Eye (tissue), 1 donor: ENCODE results near the gene SOX2.

Experiments
- DNase-seq: peaks from one replicate; pipeline ENCODE4 v3.0.0-alpha.2; 2015

Gene SOX2

DNA sequence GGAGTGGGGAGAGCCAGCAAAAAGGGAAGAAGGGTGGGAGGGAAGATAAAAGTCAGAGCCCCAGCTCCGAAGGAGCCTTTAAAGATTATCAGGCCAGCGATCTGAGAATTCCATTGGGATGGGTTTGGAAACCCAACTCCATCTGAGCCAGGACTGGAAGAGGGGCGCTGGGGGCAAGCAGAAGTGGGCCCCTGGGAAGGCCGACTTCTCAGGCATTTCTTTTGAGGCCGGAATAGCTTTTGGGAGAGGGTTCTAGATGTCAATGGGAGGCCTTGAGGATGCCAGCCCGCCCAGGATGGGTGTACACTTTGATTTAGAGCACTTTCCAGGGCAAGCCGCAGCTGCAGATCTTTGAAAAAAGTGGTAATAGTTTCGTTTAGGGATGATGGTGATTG, 6.6 kb upstream of the SOX2 start:
- no peak for DNase-seq

DNA sequence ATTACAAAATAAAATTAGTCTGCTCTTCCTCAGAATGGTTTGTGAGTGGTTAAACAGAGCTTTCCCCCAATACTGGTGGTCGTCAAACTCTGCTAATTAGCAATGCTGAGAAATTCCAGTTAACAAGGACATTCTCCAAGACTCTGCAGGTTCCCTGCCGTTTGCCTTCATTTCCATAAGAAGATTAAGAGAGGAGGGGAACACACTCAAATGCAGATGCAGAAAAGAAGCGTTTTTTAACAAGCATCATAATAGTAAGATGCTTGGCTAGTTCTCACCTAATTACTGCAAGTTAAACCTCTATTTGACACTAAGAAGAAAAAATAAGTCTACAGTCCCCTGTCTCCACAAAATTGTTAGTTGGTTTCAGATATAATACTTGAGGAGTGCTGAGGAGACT, 3.7 kb upstream of the SOX2 start:
- DNase-seq, result peak; percentile 48

DNA sequence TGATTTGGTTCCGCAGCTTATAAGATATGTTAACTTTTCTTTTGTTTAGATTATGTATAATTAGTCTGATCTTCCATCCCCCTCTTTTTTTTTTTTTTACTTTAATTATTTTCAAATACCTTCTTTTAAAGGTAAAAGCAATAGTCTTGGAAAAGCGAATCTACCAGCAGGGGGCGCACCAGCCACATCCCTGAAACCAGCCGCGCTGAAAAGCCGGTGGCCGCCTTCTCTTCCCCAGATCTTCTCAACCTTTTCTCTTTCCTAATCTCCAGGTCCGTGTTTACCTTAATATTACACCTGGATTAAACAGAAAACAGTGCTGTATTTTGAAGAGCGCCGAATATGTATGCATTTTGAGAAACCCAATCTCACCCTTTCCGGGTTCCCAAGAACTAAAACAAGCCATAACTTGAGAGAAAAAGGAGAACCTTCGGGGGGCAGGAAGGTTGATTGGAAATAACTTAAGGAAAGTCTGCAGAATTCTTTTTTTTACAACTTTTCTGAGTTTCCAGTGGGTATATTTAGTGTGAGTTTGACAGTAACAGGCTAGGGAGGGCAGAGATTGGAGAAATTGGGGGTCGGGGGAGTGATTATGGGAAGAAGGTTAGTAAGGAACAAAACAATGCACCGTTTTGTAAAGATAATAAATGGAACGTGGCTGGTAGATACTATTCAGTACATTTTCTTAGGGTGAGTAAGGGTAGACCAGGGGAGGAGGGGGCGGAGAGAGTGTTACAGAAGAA, 2.0 kb upstream of the SOX2 start:
- peak; percentile 94 for DNase-seq

DNA sequence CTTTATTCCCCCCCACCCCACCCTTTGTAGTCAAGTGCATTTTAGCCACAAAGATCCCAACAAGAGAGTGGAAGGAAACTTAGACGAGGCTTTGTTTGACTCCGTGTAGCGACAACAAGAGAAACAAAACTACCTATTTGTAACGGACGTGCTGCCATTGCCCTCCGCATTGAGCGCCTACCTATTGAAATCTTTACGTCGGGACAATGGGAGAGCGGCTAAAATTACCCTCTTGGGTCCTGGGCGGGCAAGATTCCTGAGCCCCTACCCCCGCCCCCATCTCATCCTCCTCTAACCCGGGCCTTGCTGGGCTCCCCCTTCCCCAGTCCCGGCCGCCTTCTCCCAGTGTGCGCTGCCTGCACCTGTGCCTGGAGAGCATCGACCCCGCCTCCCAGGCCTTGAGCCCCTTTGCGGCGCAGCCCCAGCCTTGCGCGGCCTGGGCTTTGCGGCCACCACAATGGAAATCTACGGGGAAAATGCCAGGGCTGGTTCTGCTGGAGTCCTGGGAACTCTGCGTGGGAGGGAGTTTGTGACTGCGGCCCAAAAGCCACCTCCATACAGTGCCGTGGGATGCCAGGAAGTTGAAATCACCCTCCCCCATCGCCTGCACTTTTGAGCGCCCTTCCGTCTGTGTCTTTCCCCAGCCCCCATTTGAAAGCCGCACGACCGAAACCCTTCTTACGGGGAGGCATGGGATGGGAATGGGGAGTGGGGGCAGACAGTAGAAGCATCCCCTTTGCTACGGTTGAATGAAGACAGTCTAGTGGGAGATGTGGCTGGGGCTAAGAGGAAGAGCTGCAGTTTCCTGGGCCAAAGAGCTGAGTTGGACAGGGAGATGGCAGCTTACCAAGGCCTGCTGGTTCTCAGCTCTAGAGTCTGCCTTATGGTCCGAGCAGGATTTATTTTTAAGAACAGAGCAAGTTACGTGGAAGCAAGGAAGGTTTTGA, 1.1 kb upstream of the SOX2 start:
- DNase-seq, result peak; percentile 77

DNA sequence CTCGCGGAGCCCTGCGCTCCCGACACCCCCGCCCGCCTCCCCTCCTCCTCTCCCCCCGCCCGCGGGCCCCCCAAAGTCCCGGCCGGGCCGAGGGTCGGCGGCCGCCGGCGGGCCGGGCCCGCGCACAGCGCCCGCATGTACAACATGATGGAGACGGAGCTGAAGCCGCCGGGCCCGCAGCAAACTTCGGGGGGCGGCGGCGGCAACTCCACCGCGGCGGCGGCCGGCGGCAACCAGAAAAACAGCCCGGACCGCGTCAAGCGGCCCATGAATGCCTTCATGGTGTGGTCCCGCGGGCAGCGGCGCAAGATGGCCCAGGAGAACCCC, 464 bp downstream of the SOX2 start:
- DNase-seq, result no peak

DNA sequence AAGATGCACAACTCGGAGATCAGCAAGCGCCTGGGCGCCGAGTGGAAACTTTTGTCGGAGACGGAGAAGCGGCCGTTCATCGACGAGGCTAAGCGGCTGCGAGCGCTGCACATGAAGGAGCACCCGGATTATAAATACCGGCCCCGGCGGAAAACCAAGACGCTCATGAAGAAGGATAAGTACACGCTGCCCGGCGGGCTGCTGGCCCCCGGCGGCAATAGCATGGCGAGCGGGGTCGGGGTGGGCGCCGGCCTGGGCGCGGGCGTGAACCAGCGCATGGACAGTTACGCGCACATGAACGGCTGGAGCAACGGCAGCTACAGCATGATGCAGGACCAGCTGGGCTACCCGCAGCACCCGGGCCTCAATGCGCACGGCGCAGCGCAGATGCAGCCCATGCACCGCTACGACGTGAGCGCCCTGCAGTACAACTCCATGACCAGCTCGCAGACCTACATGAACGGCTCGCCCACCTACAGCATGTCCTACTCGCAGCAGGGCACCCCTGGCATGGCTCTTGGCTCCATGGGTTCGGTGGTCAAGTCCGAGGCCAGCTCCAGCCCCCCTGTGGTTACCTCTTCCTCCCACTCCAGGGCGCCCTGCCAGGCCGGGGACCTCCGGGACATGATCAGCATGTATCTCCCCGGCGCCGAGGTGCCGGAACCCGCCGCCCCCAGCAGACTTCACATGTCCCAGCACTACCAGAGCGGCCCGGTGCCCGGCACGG, 991 bp downstream of the SOX2 start:
- DNase-seq, result peak; percentile 84

DNA sequence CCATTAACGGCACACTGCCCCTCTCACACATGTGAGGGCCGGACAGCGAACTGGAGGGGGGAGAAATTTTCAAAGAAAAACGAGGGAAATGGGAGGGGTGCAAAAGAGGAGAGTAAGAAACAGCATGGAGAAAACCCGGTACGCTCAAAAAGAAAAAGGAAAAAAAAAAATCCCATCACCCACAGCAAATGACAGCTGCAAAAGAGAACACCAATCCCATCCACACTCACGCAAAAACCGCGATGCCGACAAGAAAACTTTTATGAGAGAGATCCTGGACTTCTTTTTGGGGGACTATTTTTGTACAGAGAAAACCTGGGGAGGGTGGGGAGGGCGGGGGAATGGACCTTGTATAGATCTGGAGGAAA, 1.5 kb downstream of the SOX2 start:
- DNase-seq, result no peak

DNA sequence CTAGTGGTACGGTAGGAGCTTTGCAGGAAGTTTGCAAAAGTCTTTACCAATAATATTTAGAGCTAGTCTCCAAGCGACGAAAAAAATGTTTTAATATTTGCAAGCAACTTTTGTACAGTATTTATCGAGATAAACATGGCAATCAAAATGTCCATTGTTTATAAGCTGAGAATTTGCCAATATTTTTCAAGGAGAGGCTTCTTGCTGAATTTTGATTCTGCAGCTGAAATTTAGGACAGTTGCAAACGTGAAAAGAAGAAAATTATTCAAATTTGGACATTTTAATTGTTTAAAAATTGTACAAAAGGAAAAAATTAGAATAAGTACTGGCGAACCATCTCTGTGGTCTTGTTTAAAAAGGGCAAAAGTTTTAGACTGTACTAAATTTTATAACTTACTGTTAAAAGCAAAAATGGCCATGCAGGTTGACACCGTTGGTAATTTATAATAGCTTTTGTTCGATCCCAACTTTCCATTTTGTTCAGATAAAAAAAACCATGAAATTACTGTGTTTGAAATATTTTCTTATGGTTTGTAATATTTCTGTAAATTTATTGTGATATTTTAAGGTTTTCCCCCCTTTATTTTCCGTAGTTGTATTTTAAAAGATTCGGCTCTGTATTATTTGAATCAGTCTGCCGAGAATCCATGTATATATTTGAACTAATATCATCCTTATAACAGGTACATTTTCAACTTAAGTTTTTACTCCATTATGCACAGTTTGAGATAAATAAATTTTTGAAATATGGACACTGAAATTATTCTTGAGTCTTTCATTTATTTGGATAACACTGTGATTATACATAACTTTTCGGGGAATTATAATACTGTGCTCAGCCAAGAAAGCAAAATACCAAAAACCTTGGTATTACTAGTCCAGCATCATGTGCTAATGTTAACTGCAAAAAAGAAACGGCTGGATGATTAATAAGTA, 2.2 kb downstream of the SOX2 start:
- peak; percentile 63 for DNase-seq

DNA sequence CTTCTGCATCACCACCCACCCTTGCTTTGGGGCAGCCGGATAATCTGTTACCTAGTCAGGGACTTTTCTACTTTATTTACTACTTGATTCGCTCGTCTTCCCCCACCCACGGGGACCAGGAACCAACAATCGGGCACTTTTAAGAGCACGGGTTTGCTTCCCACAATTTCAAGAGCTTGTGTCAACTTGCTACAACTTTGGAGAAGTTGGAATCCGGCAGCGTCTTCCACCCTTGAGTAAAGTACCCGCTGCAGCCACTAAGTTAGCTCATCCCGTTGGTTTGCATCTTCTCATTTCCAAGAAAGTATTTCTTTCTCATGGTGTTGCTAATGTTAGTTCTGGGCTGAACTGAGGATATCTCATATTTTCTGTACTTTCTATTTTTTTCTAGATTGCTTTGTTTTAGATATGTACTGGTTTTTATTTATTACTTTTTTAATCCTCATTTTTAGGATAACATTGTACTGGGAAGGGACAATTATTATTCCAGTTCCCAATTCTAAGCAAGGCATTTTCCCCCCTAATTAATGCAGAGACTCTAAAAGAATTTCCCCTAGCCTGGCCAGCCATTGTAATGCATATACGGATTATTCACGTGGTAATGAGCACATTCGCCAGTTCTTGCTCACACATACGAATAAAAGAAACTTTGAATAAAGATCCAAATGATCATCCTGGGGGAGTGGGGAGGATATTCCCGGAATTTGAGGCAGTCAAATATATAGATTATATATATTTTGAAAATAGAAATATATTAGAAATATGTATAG, 4.0 kb downstream of the SOX2 start:
- DNase-seq, result peak; percentile 78

DNA sequence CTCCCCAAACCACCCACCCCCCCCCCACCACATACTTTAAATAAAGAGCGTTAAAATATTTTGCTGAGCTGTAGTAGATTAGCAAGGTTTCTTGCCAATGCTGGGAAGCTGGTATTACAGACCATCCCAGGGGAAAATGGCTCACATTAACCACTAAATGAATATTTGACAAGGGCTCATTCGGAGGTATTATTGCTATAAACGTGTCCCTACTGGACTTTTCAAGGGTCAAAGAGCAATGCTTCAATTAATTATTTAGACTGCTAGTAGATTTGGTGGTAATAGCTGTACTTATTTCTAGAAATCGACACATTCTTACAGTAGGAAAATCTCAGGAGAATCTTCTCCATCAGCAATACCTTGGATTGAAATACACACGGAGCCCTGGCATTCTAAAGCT, 5.2 kb downstream of the SOX2 start:
- peak; percentile 77 for DNase-seq

DNA sequence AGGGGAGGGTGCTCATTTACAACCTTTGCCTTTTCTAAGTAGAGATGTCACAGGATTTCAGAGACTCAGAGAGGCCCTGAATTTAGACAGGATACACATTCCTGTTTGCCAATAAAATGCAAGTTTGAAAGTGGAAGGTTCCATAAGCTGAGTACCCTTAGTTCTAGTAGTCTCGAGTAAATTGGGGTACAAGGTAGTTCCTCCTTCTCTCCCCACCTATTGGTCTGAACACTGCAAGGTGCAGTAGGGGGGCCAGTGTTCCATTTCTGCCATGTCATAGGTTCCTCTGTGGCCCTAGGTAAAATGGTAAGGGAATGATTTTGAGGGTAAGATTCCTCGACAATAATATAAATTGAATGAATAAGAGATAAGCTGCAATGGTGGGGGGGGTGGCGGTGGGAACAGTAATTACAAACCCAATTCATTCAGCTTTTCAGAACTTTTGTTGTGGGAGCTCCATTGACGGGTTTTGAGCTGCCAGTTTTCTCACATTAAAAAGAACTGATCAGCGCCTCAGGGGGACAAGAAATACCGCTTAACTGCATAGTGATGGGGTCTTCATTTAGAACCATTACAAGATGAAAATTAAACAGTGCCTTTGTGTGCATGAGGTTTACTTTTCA, 5.9 kb downstream of the SOX2 start:
- peak; percentile 52 for DNase-seq

DNA sequence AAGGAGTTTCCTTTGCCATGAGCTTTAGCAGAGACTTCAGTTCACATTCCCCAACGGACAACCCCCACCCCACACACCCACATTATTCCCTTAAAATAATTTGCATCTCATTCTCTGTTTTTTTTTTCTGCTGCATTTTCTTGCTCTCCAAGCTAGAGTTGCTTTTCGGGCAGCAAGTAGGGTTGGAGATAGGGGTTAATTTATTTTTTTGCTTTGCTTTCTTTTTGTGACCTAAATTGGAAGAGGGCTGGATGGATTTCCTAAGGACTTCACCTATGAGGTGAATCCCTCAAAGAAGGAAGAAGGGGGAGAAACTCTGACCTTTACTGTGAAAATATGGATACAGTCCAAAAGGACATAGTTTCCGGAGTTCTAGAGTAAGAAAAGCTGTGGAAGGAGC, 6.6 kb downstream of the SOX2 start:
- DNase-seq, result peak; percentile 50

DNA sequence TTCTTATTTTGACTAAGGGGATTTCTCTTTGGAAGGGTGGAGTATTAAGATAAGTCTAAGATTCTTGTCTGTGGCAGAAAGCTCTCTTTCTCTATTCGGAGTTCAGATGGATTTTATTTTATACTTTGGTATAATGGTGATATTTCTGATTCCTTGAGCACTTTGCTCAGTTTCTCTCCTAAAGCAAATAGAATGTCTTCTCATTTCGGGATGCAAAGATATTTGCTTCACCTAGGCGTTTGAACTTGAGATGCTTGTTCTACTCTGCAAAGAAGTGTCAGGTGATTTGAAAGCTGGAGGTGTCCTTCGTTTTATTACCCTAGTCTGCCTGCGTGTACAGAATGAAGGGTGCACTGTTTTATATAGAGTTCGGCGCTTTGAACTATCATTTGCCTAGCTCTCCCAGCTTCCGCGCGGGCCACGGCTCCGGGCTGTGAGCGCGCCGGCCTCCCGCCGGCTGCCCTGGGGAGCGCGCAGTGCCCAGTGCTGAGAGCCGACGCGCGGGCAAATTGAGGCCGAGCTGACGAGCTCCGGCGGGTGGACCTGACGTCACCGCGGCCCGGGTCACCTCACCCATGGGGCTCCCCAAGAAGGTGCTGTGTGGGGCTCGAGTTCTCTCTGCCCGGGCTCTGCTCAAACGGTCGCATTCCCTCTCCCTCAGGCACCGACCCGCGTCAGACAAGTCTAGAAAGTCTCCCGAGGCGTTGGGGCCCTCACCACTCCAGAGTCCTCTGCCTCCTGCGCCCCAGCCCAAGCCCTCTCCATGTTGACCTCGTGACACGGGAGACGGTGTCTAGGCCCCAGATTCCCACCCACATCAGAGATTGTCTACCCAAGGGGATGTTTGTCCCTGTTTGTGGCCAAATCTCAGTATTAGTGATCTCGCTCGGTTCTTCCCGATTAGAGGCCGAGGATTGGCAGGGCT, 7.5 kb downstream of the SOX2 start:
- peak; percentile 76 for DNase-seq

DNA sequence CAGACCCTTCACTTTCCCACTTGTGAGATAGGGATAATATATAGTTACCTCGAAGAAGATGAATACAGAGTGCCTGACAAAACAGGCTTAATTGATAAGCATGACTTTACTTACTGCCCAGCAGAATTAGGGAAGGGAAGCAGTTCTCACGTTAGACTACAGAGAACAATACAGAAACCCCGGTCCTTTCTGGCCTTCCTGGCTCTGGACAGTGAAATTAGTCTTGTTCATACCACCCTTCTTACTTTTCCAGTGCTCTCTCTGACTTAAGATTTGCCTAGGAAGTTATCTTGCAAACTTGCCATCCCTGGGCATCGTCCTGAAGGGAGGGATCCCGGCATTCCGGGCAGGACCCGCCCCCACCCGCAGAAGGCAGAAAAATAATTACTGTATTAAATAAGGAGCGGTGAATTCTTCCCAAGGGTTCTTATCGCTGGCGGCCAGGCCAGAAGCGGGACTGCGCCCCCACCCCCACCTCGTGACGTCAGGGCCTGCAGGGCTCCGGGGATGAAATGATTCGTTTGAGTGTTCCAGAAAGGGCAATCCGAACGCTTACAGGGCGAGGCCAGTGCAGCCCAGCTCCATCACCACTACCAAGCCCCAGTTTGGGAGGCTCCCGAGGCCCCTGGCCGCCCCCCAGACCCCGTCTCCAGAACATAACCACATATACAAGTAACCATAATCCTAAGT, 8.4 kb downstream of the SOX2 start:
- peak; percentile 75 for DNase-seq

DNA sequence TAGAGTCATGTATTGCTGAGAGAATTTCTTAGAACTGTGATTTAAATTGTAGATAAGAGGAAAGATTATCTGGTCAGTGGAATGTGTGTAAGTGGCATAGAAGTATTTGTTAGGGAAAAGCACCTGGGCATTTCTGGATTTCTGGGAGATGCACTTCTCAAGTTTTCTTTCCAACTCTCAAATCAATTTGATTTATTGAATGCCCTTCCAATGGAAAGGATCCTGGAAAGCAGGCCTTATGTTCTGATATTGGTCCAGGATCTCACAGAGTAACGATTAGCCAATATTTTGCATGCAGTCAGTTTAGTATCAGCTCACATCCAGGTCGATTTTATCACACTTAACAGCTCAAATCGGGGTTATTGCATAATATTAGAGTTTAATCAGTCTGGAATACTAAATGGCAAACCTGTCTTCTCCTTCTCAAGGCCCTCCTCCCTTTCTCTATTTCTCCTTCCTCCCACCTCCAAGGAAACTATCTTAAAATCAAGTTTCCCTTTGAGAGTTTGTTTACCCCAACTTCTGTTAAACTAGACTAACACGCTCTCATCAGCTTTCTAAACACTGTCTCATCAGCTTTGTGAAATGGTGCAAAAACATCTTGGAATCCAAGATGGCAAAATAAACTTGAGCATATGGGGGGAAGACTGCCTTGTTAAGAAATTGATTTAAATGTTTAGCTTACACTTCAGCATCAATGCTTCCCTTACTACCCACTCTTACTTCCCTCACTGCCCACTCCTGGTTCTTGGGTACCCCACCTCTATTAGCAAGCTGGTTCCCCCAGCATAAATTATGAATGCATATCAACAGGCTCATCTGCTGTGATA, 9.5 kb downstream of the SOX2 start:
- peak; percentile 54 for DNase-seq

DNA sequence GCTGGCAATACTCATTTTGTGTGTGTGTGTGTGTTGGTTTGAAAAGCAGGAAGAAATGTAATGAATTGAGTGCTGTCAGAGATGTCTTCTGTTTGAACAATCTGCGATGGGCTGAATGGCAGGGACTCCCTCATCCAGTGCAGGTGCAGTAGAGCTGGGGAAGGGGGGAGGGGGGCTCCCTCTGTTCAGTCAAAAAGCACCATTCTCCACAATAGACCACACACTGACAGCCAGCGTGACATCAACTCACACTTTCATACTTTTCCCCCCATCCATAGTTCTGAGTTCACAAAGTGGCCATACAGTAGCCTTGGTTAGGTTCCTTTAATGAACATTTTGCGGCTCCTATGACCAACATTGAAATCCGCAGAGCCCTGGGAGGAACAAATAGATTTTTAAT, 10.4 kb downstream of the SOX2 start:
- DNase-seq, result peak; percentile 69

DNA sequence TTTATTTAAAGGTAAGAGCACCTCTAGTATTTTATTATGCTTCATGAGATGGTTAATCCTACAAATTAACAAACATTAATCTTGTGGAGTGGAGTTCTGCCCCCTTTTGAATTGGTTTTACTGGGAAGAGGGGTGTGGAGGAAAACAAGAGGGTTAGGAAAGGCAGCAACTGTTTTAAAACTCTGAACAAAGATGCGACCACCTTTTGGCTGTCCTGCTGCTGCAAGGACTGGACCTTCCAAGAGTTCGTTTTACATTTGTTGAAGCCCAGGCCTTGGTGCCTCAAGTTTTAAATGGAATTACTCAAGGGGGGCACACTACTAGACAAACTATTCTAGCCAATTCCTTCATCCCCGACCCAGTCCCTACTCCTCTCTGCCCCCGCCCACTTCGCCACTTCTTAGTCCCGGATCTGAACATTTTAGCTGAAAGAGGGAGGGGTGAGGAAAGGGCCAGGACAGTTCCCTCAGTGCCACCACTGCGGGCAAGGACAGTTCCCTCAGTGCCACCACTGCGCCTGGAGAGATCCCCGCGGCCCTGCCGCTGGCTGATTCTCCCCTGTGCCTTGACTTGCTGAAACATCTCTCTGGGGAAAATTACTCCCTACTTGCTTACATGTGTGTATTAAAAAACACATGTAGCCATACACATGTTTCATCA, 11.2 kb downstream of the SOX2 start:
- no peak for DNase-seq

DNA sequence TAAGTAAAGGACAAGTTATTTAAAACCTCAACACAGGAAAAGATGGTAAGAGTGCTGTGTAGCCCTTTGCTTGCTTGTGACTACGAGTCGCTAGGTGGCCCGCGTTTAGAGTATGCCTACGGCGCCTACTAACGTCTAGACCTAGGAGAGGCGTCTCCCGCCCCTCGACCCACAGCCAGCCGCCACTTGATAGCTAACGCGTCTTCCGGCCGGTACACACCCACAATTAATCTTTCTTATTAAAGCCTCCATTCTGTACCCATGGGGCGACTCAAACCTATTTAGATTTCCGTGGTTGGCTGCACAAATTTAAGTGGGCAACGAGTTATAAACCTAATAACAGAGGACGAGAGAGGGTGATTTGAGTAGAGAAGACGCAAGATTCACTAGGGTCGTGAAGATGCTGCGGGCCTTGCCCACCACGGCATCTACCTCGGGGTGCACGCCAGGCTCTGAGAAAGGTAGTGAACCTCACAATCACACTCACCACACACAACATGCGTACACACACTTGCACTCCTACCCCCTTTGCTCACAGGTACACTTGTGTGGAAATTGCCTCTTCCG, 12.0 kb downstream of the SOX2 start:
- peak; percentile 92 for DNase-seq
